ENCODE measurements around the gene PLEKHG7.
A peak's percentile ranks its signal among the peaks of the same experiment; 100 is the strongest.
"Not testable (repeated sequence)": the region's sequence is repeated elsewhere in the genome, so short reads cannot be mapped to it uniquely, and the experiment has no call there.

Gene PLEKHG7, protein sequence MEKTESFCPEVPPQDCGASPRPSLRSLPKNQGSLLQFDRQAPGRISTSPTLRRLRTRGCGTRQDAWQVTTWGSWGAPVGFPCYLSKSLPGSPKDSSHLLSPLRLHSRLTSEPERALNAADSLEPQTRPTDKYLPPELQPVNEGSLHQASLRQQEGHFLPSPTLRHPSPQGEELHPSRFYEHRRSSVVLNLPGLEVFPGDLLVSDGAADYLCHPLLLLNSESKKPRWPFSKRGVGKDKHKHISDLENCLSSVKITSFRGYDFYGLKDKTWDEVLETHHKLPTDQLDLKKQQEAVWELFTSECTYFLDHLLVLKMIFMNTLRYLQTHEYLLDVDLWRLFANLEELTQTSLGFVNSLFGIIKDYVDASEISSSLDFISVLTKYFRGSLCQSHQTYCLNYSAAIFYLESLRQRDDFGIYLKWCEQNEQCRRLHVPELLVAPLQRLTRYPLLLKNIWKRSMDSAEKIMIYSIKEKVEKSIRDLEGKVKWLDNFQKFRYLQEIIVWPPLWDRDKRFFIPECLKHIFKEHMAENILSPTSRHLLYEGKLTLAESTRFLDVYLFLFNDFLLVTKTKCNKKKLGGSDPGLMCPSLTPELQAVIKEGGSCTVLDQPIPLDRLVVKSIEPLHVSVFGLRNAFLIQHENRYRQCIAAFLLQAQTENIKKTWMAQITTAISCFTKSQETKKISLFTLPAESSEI

GRCh38 chr12:92702754-92703679 is at the start of gene PLEKHG7:
TSS of gene PLEKHG7 (plus strand) at chr12:92702989. CDS start at chr12:92706632, 3,643 bp downstream.
- no peak for TF ChIP-seq CTCF (conservative IDR thresholded peaks at IDR 0.05)

DNA sequence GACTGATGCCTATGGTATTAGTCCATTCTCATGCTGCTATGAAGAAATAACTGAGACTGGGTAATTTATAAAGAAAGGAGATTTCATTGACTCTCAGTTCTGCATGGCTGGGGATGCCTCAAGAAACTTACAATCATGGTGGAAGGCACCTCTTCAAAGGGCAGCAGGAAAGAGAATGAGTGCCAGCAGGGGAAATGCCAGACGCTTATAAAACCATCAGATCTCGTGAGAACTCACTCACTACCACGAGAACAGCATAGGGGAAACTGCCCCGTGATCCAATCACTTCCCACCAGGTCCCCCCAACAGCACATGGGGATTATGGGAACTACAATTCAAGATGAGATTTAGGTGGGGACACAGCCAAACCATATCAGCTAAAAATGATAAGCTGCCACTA is 48.5 kb upstream of the PLEKHG7 start:
- H3K27ac ChIP-seq = not testable (repeated sequence)

More at GRCh38 chr12:92702754-92703679, at the start of gene PLEKHG7:
- peak within 1 kb of the TSS; percentile 71 for H3K27ac ChIP-seq

DNA sequence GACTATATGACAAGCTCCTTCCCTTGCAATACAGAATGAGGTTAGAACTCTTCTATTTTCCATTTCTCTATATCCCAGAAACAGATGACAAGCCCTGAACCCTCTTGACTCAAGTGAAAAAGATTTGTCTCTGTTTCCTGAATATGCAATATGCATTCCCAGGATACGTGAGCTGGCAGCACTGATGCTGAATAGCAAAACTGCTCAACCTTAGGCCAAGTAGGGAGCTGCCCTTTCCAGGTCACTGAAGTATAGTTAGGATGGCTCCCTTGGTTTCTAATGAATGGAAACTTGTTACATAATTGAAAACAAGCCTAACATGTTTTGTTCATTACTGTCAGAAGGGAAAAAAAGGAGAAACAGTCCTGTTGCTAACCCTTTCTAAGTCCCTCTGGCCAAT is 47.9 kb upstream of the PLEKHG7 start:
- H3K27ac ChIP-seq = no peak overlapping the region
- TF ChIP-seq CTCF (conservative IDR thresholded peaks at IDR 0.05) = no peak

DNA sequence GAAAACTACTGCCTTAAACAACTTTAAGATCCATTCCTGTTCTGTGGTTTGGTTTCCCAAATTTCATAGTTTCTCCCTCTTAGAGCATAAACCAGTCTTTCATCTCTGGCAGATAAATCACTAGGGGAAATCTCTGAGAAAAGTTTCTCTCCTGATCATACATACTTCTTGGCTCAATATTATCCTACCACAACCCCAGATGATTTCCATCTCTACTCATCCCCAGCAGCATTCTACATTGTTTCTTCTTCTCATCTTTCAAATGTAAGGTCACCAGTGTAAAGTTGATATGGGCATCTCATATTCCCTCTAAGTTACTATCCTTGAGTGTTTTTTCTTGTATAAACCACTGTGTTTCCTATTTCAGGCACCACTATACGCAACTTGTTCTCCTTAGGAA is 45.9 kb upstream of the PLEKHG7 start:
- no peak for TF ChIP-seq CTCF (conservative IDR thresholded peaks at IDR 0.05)
- H3K27ac ChIP-seq = no peak overlapping the region

DNA sequence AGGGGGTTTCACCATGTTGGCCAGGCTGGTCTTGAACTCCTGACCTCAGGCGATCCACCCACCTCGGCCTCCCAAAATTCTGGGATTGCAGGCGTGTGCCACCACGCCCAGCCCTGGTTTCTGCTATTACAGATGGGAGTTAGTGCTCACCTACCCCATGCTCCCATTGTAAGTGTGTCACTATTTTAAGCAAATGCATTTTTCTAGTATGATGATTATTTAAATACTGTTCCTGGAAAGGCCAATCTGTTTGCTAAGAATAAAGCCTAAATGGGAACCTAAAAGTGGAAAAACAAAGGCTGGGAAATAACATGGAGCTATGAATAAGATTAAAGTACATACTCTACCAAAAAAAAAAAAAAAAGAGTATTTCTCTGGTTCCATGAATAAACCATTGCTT is 45.0 kb upstream of the PLEKHG7 start:
- no peak for TF ChIP-seq CTCF (conservative IDR thresholded peaks at IDR 0.05)
- no peak overlapping the region for H3K27ac ChIP-seq

DNA sequence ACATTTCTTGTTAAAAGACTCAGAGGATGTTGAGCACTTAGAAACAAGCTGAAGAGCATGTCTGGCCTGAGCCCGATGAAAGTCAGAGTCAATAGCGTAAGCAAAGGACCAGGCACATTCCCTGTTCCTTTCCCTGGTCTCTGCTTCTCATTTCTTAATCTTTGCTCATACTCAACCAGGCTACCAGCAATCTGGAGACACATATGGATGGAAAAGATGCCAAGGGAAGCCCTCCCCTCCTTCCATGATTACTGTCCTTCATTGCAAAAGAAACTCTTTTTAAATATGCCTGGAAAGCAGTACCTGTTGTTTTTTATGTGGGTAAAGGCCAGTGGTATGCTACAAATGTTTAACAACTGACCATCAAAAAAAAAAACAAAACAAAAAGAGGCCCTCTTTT is 44.2 kb upstream of the PLEKHG7 start:
- TF ChIP-seq CTCF (conservative IDR thresholded peaks at IDR 0.05) = no peak
- no peak overlapping the region for H3K27ac ChIP-seq

GRCh38 chr12:92661269-92661668 is 41.5 kb upstream of the PLEKHG7 start:
- TF ChIP-seq CTCF (conservative IDR thresholded peaks at IDR 0.05) = no peak

More at GRCh38 chr12:92661269-92661668, 41.5 kb upstream of the PLEKHG7 start:
- H3K27ac ChIP-seq = no peak overlapping the region
